ENCODE measurements around the gene ACTN4. TPM values are rescaled to one million over a fixed set of nuclear protein-coding genes. Genes with fewer than 3 reads are reported as not detected.

The ACTN4 gene
- total and polyA plus RNA-seq, 2 donors (not counting 1 experiment from before 2014, with no cell fraction given): 108 to 164 TPM

- Mint-ChIP-seq H3K4me3 (no peak overlapping the region), H3K4me1 (no peaks in the 10 kb centered on the region), H3K27ac (no peak overlapping the region), H3K27me3 (no peaks in the 10 kb centered on the region), H3K9me3 (ENCODE audit: insufficient read depth) (no peaks in the 10 kb centered on the region)
- ChIA-PET CTCF (interaction anchor here (7.3 kb wide), 1 partner anchor 209 kb away, joined by 36 read pairs; the partner anchor contains the start of genes MRPS12 and SARS2), POLR2A (interaction anchor here (0.5 kb wide), 1 partner anchor 166 kb away, joined by 5 read pairs; no protein-coding TSS in a partner anchor)
- H3K9ac ChIP-seq (ENCODE audit: low read length): no peak overlapping the region
- H3K4me2 ChIP-seq (replicated peaks; ENCODE audit: low read depth, low read length, poor library complexity, severe bottlenecking): no peak overlapping the region
- 90% methylated on average over 15 of the region's 17 CpGs for WGBS (ENCODE audit: insufficient coverage)
- ATAC-seq (ENCODE audit: low read depth): no peak
- H4K20me1 ChIP-seq (ENCODE audit: control insufficient read depth, insufficient read depth, low read length, poor library complexity, severe bottlenecking): no peaks in the 10 kb centered on the region
- H3K79me2 ChIP-seq (ENCODE audit: control insufficient read depth, insufficient read depth, low read length): no peaks in the 10 kb centered on the region
- H3K27me3 ChIP-seq (replicated peaks in 1 of 4; ENCODE audit: control extremely low read depth in 1 of 4, control insufficient read depth in 3 of 4, insufficient read depth in 4 of 4, low read length in 3 of 4): no peaks in the 10 kb centered on the region
- no peak for DNase-seq
- intact Hi-C loops (cut with micrococcal nuclease): no loop called here
- H3K27ac ChIP-seq (ENCODE audit: low read length in 2 of 2): no peak overlapping the region
- TF ChIP-seq CTCF (IDR thresholded peaks at IDR 0.05) (no peak), EZH2 (IDR thresholded peaks at IDR 0.05; ENCODE audit: borderline replicate concordance, insufficient read depth, low read depth, low read length, poor library complexity, severe bottlenecking) (no peak)
- H3K4me1 ChIP-seq (ENCODE audit: control insufficient read depth in 2 of 2, insufficient read depth in 2 of 2, low read length in 2 of 2): no peaks in the 10 kb centered on the region
- no peak overlapping the region for H2AFZ ChIP-seq (ENCODE audit: insufficient read depth, low read depth, low read length, poor library complexity, severe bottlenecking)
- H3K4me3 ChIP-seq (ENCODE audit: control extremely low read depth in 1 of 5, extremely low read depth in 1 of 5, insufficient read depth in 1 of 5, low read depth in 2 of 5, low read length in 4 of 5): no peak overlapping the region
- no peaks in the 10 kb centered on the region for H3K9me3 ChIP-seq (ENCODE audit: control extremely low read depth in 1 of 3, control insufficient read depth in 2 of 3, insufficient read depth in 1 of 3, low read length in 2 of 3)
- H3K36me3 ChIP-seq (replicated peaks in 1 of 2; ENCODE audit: control extremely low read depth in 1 of 2, control insufficient read depth in 1 of 2, extremely low read depth in 1 of 2, insufficient read depth in 2 of 2, low read length in 1 of 2): peaks cover 0 to 80% of the 10 kb centered on the region in 2 experiments
These were observed 74.7 kb downstream of the ACTN4 start for GRCh38 chr19:38721979-38722773.

All from B cell (primary cell).